ENCODE data around the gene ASPDH. TPM values are rescaled to one million over a fixed set of nuclear protein-coding genes. Genes with fewer than 3 reads are reported as not detected.

ASPDH gene
- total RNA-seq, 1 experiment from 2014 or later: not detected

- no peaks in the 10 kb centered on the region for H3K9me3 Mint-ChIP-seq
- Histone ChIP-seq H3K18ac (ENCODE audit: insufficient read length, low read depth, low read length) (no peak overlapping the region), H3K79me2 (ENCODE audit: insufficient read depth, low read length) (no peaks in the 10 kb centered on the region), H2BK15ac (ENCODE audit: low read depth, low read length) (no peak overlapping the region), H3K4me1 (ENCODE audit: insufficient read depth, low read length) (no peaks in the 10 kb centered on the region), H3K79me1 (ENCODE audit: insufficient read depth, low read depth, low read length, poor library complexity, severe bottlenecking) (no peaks in the 10 kb centered on the region), H3K23me2 (ENCODE audit: insufficient read length, low read depth, low read length, poor library complexity, severe bottlenecking) (peaks cover 18% of the 10 kb centered on the region), H3K23ac (ENCODE audit: insufficient read length, low read depth, low read length) (no peak overlapping the region), H4K8ac (replicated peaks; ENCODE audit: insufficient read length, low read depth, low read length) (no peak overlapping the region), H3K4ac (ENCODE audit: low read depth, low read length) (no peak overlapping the region), H3K27ac (ENCODE audit: insufficient read length, low read depth, low read length) (no peak overlapping the region), H2BK5ac (ENCODE audit: insufficient read length, low read length) (no peak overlapping the region), H3K4me2 (ENCODE audit: insufficient read depth, insufficient read length, low read length) (peak overlapping the region; percentile 74), H4K91ac (ENCODE audit: insufficient read length, low read depth, low read length) (no peak overlapping the region), H2BK120ac (ENCODE audit: low read depth, low read length, poor library complexity, severe bottlenecking) (no peak overlapping the region), H3K9ac (ENCODE audit: extremely low read depth, insufficient read length, low read length) (no peak overlapping the region), H3K14ac (ENCODE audit: insufficient read depth, low read length) (no peak overlapping the region), H3T11ph (ENCODE audit: low read length) (no peak overlapping the region), H3K56ac (ENCODE audit: insufficient read length, low read depth, low read length) (no peak overlapping the region), H2BK12ac (ENCODE audit: insufficient read length, low read depth, low read length) (no peak overlapping the region), H4K20me1 (ENCODE audit: control insufficient read depth, insufficient read depth, insufficient read length) (no peaks in the 10 kb centered on the region), H3K27me3 (ENCODE audit: insufficient read depth, low read length) (no peaks in the 10 kb centered on the region; the same call in 1 of the 2 replicates), H4K5ac (ENCODE audit: insufficient read length, low read depth, low read length) (no peak overlapping the region), H2AK5ac (ENCODE audit: insufficient read length, low read length) (no peak overlapping the region), H2BK20ac (ENCODE audit: low read depth, low read length, poor library complexity, severe bottlenecking) (no peak overlapping the region), H3K9me3 (ENCODE audit: control insufficient read depth, low read depth, low read length) (no peaks in the 10 kb centered on the region), H2AFZ (ENCODE audit: low read length) (no peak overlapping the region)
- H3K36me3 Mint-ChIP-seq (ENCODE audit: insufficient read depth in 1 of 3, low read depth in 3 of 3): peaks cover 0 to 2% (median 0%) of the 10 kb centered on the region in 3 experiments; a peak in 1 of 7 replicates
- TF ChIP-seq, protein P1, sequence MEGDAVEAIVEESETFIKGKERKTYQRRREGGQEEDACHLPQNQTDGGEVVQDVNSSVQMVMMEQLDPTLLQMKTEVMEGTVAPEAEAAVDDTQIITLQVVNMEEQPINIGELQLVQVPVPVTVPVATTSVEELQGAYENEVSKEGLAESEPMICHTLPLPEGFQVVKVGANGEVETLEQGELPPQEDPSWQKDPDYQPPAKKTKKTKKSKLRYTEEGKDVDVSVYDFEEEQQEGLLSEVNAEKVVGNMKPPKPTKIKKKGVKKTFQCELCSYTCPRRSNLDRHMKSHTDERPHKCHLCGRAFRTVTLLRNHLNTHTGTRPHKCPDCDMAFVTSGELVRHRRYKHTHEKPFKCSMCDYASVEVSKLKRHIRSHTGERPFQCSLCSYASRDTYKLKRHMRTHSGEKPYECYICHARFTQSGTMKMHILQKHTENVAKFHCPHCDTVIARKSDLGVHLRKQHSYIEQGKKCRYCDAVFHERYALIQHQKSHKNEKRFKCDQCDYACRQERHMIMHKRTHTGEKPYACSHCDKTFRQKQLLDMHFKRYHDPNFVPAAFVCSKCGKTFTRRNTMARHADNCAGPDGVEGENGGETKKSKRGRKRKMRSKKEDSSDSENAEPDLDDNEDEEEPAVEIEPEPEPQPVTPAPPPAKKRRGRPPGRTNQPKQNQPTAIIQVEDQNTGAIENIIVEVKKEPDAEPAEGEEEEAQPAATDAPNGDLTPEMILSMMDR (conservative IDR thresholded peaks at IDR 0.05): no peak
- H3K4me3 Mint-ChIP-seq: peak overlapping the region; percentile 70 to 99
- H3K4me1 Mint-ChIP-seq: peaks cover 15 to 28% of the 10 kb centered on the region in 2 experiments
- no peak for DNase-seq
- WGBS (ENCODE audit: extremely low coverage, insufficient read length, low lambda C conversion rate): no CpG with 5 or more reads among the region's 20 CpGs
- no peak overlapping the region for H3K27ac Mint-ChIP-seq
- peaks cover 89% of the 10 kb centered on the region for H3K27me3 Mint-ChIP-seq (ENCODE audit: low read depth)
Observed at GRCh38 chr19:50557009-50557613, 43.4 kb upstream of the ASPDH start.
